Tibial nerve (tissue), 4 donors: ENCODE measurements around the gene ZFYVE28. TPM values are rescaled to one million over a fixed set of nuclear protein-coding genes. Genes with fewer than 3 reads are reported as not detected.

Experiments
- DNase-seq, 2 donors: peaks; one replicate each; pipeline ENCODE4 v3.0.0-alpha.2; 2019; ENCODE audit warnings: low spot score in 2 of 2
- H3K27ac ChIP-seq, 4 donors: fragments of 200-600 bp; sonication (generic) in 3 of 4; one replicate each; pipeline ENCODE4 v1.5.1; 2017 to 2019; ENCODE audit warnings: mild to moderate bottlenecking in 1 of 4
- H3K27me3 ChIP-seq, 2 donors: fragments of 200-600 bp; sonication (generic) in 1 of 2; one replicate each; pipeline versions ENCODE4 v1.5.1 to v1.6.0; 2017 to 2019
- H3K36me3 ChIP-seq, 3 donors: fragments of 200-600 bp; sonication (generic); one replicate each; pipeline ENCODE4 v1.5.1; 2018 to 2019
- H3K4me1 ChIP-seq, 4 donors: fragments of 200-600 bp; sonication (generic) in 3 of 4; one replicate each; pipeline ENCODE4 v1.5.1; 2017 to 2019
- H3K4me3 ChIP-seq, 4 donors: fragments of 200-600 bp; sonication (generic) in 3 of 4; one replicate each; pipeline ENCODE4 v1.5.1; 2017 to 2019; ENCODE audit warnings: mild to moderate bottlenecking in 1 of 4, moderate library complexity in 1 of 4
- H3K9me3 ChIP-seq, 4 donors: fragments of 200-600 bp; sonication (generic) in 3 of 4; one replicate each; pipeline ENCODE4 v1.5.1; 2017 to 2019
- EP300 ChIP-seq, 2 donors: sonication (generic); formaldehyde crosslinking; IDR thresholded peaks; one replicate each; pipeline ENCODE4 v1.6.1; 2017; ENCODE audit warnings: antibody characterized with exemption in 2 of 2, mild to moderate bottlenecking in 1 of 2
- POLR2A ChIP-seq, 2 donors: fragments of 450-650 bp; IDR thresholded peaks; one replicate each; pipeline ENCODE4 v1.6.1; 2017; ENCODE audit warnings: antibody characterized with exemption in 2 of 2, mild to moderate bottlenecking in 2 of 2, moderate library complexity in 2 of 2
- WGBS, 2 donors: methylation state at CpG; one replicate each; pipeline ENCODE4 v1.1.5; 2018; 5-methylcytosine and 5-hydroxymethylcytosine counted together
- total RNA-seq, 4 donors: library from RNA; depleted of rRNA; stranded (reverse); fragments of >200 nt; gene quantifications; one replicate each; pipeline ENCODE4 v1.1.0, GENCODE V29; 2016
- TF ChIP-seq, protein P1 (sequence below), 5 experiments: fragments of 200-600 bp in 3 of 5; fragments of 450-650 bp in 2 of 5; sonication (generic) in 3 of 5; IDR thresholded peaks; one replicate each; pipeline ENCODE4 v1.5.1; 2016 to 2019; ENCODE audit warnings: antibody characterized with exemption in 5 of 5, mild to moderate bottlenecking in 3 of 5, moderate library complexity in 2 of 5

Gene ZFYVE28
- total RNA-seq, 4 donors from 2014 or later = 16.2 to 44.4 (median 26.5) TPM

DNA sequence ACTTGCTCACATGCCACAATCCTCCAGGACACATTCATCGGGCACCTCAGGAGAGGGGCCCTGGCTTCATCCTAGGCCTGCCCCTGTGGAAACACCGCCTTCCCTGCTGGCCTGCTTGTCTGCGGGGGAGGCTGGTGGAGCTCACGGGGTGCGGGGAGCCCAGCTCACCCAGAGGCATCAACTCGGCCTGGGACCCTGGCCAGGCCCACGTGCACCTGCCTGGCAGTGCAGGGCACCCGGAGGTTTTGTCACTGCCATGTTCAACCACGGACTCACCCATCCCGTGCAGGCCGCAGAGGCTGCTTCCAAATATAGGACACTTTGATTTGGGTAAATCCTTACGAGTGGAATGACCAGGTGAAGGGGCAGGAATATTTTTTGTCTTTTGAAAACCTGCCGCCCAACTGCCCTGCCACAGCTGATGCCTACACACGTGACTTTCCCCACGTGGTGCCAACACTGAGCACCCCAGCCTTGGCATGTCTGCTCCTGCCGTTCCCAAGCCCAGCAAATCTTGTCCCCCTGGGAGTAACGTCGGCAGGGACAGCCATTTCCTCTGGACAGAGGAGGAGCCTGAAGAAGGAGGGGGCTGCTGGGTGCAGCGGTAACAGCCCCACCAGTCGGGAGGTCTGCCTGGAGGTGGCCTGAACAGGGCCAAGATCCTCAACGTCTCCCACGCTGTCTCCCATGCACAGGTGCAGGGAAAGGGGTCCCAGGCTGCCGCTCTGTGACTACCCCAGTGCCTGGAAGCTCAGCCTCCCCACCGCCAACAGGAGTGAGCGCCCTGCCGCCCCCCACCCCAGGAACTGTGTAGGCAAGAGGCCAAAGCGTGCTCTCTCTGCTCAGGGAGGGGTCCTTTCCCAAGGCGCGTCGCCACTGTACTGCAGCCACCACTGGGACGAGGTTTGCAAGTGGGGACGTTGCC lies 165.0 kb downstream of the ZFYVE28 start:
- TF ChIP-seq POLR2A (IDR thresholded peaks at IDR 0.05) = no peak
- TF ChIP-seq, protein P1, sequence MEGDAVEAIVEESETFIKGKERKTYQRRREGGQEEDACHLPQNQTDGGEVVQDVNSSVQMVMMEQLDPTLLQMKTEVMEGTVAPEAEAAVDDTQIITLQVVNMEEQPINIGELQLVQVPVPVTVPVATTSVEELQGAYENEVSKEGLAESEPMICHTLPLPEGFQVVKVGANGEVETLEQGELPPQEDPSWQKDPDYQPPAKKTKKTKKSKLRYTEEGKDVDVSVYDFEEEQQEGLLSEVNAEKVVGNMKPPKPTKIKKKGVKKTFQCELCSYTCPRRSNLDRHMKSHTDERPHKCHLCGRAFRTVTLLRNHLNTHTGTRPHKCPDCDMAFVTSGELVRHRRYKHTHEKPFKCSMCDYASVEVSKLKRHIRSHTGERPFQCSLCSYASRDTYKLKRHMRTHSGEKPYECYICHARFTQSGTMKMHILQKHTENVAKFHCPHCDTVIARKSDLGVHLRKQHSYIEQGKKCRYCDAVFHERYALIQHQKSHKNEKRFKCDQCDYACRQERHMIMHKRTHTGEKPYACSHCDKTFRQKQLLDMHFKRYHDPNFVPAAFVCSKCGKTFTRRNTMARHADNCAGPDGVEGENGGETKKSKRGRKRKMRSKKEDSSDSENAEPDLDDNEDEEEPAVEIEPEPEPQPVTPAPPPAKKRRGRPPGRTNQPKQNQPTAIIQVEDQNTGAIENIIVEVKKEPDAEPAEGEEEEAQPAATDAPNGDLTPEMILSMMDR (IDR thresholded peaks at IDR 0.05) = no peak
- TF ChIP-seq EP300 (IDR thresholded peaks at IDR 0.05) = no peak
- no peaks in the 10 kb centered on the region for H3K27me3 ChIP-seq
- 70 to 76% methylated on average over 25 to 27 of the region's 32 CpGs for WGBS, 2 donors
- H3K4me1 ChIP-seq = peaks cover 0 to 54% (median 37%) of the 10 kb centered on the region in 4 donors
- DNase-seq = peak; percentile 3 to 10
- peak overlapping the region in 1 of 4 donors; percentile 50 for H3K27ac ChIP-seq
- no peaks in the 10 kb centered on the region for H3K9me3 ChIP-seq
- H3K4me3 ChIP-seq = no peak overlapping the region
- H3K36me3 ChIP-seq = peaks cover 4 to 76% (median 16%) of the 10 kb centered on the region in 3 donors

DNA sequence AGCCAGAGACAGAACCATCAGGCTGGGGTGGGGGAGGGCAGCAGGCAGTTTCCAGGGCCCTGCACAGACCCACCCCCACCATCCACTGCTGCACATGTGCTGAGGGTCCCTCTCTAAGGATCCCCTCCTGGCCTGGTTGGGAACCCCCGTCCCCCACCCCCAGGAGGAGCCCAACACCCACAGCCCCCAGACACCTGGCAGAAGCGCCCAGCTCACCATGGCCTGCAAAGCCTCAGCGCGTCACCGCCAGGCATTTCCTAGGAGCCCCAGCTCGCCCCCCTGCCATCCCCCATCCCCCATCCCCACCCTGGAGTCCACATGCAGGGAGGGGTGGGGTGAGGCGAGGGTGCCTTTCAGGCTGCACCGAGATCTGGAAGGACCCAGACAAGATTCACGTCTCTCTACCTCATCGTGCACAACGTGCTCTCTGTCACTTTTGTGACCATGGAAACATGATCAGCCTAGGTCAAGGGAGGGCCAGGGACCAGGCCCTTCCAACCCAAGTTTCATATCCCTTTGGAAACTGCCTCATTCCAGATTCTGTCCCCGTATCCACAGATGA lies 165.8 kb downstream of the ZFYVE28 start:
- Histone ChIP-seq H3K4me3 (no peak overlapping the region), H3K27ac (peak overlapping the region in 2 of 4 donors; percentile 50 to 52), H3K36me3 (peaks cover 4 to 78% (median 16%) of the 10 kb centered on the region in 3 donors), H3K4me1 (peaks cover 0 to 46% (median 29%) of the 10 kb centered on the region in 4 donors), H3K27me3 (no peaks in the 10 kb centered on the region), H3K9me3 (no peaks in the 10 kb centered on the region)
- DNase-seq = no peak
- TF ChIP-seq, protein P1 (IDR thresholded peaks at IDR 0.05) = no peak
- TF ChIP-seq POLR2A (IDR thresholded peaks at IDR 0.05) (no peak), EP300 (IDR thresholded peaks at IDR 0.05) (no peak)
- WGBS, 2 donors = 77 to 82% methylated on average over 11 to 12 of the region's 12 CpGs

DNA sequence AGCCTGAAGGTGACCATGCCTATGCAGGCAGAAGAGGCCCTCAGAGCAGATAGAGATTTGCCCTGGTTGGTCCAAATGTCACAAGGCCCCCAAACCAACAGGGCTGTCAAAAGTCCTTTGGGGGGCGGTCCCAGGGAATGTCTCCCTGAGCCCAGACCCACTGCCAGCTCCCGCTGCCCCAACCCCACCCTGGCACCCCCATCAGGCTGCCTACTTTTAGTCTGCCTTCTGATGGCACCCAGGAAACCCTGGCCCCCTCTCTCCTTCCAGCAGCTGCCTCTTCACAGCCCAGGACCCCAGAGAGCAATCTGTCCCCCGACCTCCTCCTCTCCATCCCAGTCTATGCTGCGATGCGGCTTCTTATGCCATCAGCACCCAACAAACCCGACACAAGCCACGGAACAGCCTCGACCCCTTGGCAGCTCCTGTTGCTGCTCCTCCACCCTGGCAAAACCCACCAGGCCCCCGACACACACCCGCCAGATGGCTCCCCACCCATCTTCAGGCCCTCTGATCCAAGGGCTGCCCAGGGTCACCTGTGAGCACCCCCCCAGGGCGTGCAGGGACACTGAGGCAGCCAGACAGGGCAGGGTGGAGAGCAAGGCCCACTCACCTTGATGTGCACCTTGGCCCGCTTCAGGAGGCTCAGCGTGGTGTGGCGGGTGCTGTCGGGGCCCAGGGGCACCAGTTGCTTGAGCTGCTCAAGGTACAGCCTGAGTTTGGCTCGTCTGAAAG lies 166.5 kb downstream of the ZFYVE28 start:
- 91 to 95% methylated on average over 15 to 16 of the region's 16 CpGs for whole genome bisulfite sequencing, 2 donors
- H3K27me3 ChIP-seq = no peaks in the 10 kb centered on the region
- peak in 1 of 2 donors; percentile 2 for DNase-seq
- H3K9me3 ChIP-seq = no peaks in the 10 kb centered on the region
- TF ChIP-seq POLR2A (IDR thresholded peaks at IDR 0.05) = no peak
- no peak for TF ChIP-seq EP300 (IDR thresholded peaks at IDR 0.05)
- TF ChIP-seq, protein P1 (IDR thresholded peaks at IDR 0.05) = no peak
- peaks cover 0 to 39% (median 23%) of the 10 kb centered on the region in 4 donors for H3K4me1 ChIP-seq
- no peak overlapping the region for H3K4me3 ChIP-seq
- H3K36me3 ChIP-seq = peaks cover 4 to 84% (median 16%) of the 10 kb centered on the region in 3 donors
- peak overlapping the region in 2 of 4 donors; percentile 50 to 52 for H3K27ac ChIP-seq

DNA sequence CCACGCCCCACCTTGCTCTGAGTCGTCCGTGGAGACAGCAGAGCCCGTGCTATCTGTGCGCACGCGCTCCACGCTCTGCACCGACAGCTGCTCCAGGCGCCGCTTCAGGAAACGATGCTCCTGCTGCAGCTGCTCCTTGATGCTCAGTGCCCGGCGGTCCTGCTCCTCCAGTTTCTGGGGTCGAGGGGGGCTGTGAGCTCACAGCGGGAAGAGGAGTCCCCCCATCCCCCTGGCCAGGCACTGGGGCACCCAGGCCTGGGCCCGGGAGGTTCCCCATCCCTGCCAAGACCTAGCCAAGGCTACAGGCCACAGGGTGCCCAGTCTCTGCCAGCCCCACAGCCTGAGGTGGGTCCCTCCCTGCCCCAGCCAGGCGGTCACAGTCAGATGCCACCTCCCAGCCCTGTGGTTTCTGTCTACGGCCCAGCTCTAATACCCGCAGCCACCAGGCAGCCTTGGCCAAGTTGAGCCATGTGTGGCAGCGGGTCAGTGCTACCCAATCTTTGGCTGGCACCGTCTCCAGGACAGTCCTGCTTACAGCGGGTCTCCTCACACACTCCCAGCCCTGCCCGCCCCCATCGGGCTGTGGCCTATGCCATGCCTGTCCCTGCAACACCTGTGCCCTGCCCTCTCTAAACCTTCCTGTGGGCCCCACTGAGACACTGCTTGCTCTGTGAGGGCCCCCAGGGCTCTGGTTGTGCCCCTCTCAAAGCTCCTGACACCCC lies 167.2 kb downstream of the ZFYVE28 start:
- Histone ChIP-seq H3K27me3 (no peaks in the 10 kb centered on the region), H3K36me3 (peaks cover 4 to 87% (median 16%) of the 10 kb centered on the region in 3 donors), H3K4me3 (no peak overlapping the region), H3K27ac (no peak overlapping the region), H3K4me1 (peaks cover 0 to 39% (median 17%) of the 10 kb centered on the region in 4 donors), H3K9me3 (no peaks in the 10 kb centered on the region)
- TF ChIP-seq EP300 (IDR thresholded peaks at IDR 0.05) = no peak
- TF ChIP-seq, protein P1 (IDR thresholded peaks at IDR 0.05) = no peak
- no peak for TF ChIP-seq POLR2A (IDR thresholded peaks at IDR 0.05)
- 89% methylated on average over 10 to 21 of the region's 25 CpGs for WGBS, 2 donors
- DNase-seq = peak in 1 of 2 donors; percentile 8
